Stimulated activated CD8-positive, alpha-beta memory T cell treated with anti-CD3 and anti-CD28 coated beads, Interleukin-4, amount 100 ng/mL, for 1 hour (primary cell): ENCODE data around the gene PUS1.
"Not testable (repeated sequence)": the region's sequence is repeated elsewhere in the genome, so short reads cannot be mapped to it uniquely, and the experiment has no call there.

ENCODE experiments used
- DNase-seq, 2 donors: peaks; one replicate each; pipeline ENCODE4 v3.0.0-alpha.2; 2020; ENCODE audit warnings: low read depth in 2 of 2, low spot score in 1 of 2

Gene PUS1

GRCh38 chr12:131959641-131960589 is 30.8 kb downstream of the PUS1 start:
- DNase-seq, result no peak

GRCh38 chr12:131960590-131961325 is 31.7 kb downstream of the PUS1 start:
- not testable (repeated sequence) for DNase-seq

- not testable (repeated sequence) for DNase-seq
Observed at GRCh38 chr12:131961328-131961727, 32.3 kb downstream of the PUS1 start.

- no peak for DNase-seq
Observed at GRCh38 chr12:131962069-131962468, 33.0 kb downstream of the PUS1 start.

- no peak for DNase-seq
Observed at GRCh38 chr12:131963381-131963780, 34.3 kb downstream of the PUS1 start.

GRCh38 chr12:131965073-131965472 is 36.0 kb downstream of the PUS1 start:
- DNase-seq, result no peak

- DNase-seq, result no peak
Observed at GRCh38 chr12:131971226-131971625, 42.1 kb downstream of the PUS1 start.

GRCh38 chr12:131975228-131975627 is 46.2 kb downstream of the PUS1 start:
- DNase-seq, result no peak

GRCh38 chr12:131979606-131980005 is 50.5 kb downstream of the PUS1 start:
- no peak for DNase-seq

GRCh38 chr12:131980263-131980662 is 51.2 kb downstream of the PUS1 start:
- no peak for DNase-seq

GRCh38 chr12:131981388-131981787 is 52.3 kb downstream of the PUS1 start:
- DNase-seq, result no peak

GRCh38 chr12:131982041-131982440 is 53.0 kb downstream of the PUS1 start:
- no peak for DNase-seq

GRCh38 chr12:131983026-131983425 is 54.0 kb downstream of the PUS1 start:
- DNase-seq, result no peak

GRCh38 chr12:131983554-131983953 is 54.5 kb downstream of the PUS1 start:
- no peak for DNase-seq

GRCh38 chr12:131984334-131984733 is 55.3 kb downstream of the PUS1 start:
- DNase-seq, result no peak

GRCh38 chr12:131985510-131985875 is 56.4 kb downstream of the PUS1 start:
- DNase-seq, result not testable (repeated sequence)

GRCh38 chr12:131986361-131986760 is 57.3 kb downstream of the PUS1 start:
- DNase-seq, result no peak

GRCh38 chr12:131986910-131987309 is 57.8 kb downstream of the PUS1 start:
- DNase-seq, result no peak

GRCh38 chr12:131987552-131987951 is 58.5 kb downstream of the PUS1 start:
- DNase-seq, result no peak

- no peak for DNase-seq
Observed at GRCh38 chr12:131988054-131988796, 59.1 kb downstream of the PUS1 start.

GRCh38 chr12:131989021-131989420 is 59.9 kb downstream of the PUS1 start:
- DNase-seq, result no peak
